HL-60 (cell line): ENCODE measurements around the gene IFT43.

Experiments used
- DNase-seq, 2 experiments: peaks; one replicate each; pipeline ENCODE4 v3.0.0-alpha.2; 2010 to 2020; ENCODE audit warnings: low read depth in 1 of 2, low spot score in 1 of 2
- H3K27ac ChIP-seq: fragments of 250-450 bp; sonication (Bioruptor Pico); replicated peaks from 2 replicates; pipeline ENCODE4 v1.5.1; 2020; ENCODE audit warnings: mild to moderate bottlenecking, moderate library complexity
- H3K27me3 ChIP-seq: fragments of 250-450 bp; sonication (Bioruptor Pico); 2 replicates; pipeline ENCODE4 v1.5.1; 2021; ENCODE audit warnings: mild to moderate bottlenecking, moderate library complexity; ENCODE audit not compliant: insufficient read depth, poor library complexity, severe bottlenecking
- H3K4me3 ChIP-seq: replicated peaks from 2 replicates; pipeline ENCODE4 v1.5.1; 2011; ENCODE audit warnings: mild to moderate bottlenecking, control low read depth, low read length; ENCODE audit not compliant: insufficient read depth
- GABPA ChIP-seq: IDR thresholded peaks from 2 replicates; pipeline ENCODE4 v1.6.1; 2012; ENCODE audit warnings: low read depth
- POLR2AphosphoS5 ChIP-seq: IDR thresholded peaks from 2 replicates; pipeline ENCODE4 v1.6.1; 2012; ENCODE audit warnings: low read depth
- REST ChIP-seq: IDR thresholded peaks from 2 replicates; pipeline ENCODE4 v1.6.1; 2012; ENCODE audit warnings: low read depth; ENCODE audit not compliant: insufficient replicate concordance
- SPI1 ChIP-seq: IDR thresholded peaks from 2 replicates; pipeline ENCODE4 v1.6.1; 2012; ENCODE audit warnings: low read depth, mild to moderate bottlenecking, borderline replicate concordance
- TF ChIP-seq, protein P1 (sequence below): IDR thresholded peaks from one replicate; pipeline ENCODE4 v1.5.1; 2011; ENCODE audit warnings: low read length, control low read depth, inconsistent platforms; ENCODE audit not compliant: insufficient read depth

IFT43 gene

DNA sequence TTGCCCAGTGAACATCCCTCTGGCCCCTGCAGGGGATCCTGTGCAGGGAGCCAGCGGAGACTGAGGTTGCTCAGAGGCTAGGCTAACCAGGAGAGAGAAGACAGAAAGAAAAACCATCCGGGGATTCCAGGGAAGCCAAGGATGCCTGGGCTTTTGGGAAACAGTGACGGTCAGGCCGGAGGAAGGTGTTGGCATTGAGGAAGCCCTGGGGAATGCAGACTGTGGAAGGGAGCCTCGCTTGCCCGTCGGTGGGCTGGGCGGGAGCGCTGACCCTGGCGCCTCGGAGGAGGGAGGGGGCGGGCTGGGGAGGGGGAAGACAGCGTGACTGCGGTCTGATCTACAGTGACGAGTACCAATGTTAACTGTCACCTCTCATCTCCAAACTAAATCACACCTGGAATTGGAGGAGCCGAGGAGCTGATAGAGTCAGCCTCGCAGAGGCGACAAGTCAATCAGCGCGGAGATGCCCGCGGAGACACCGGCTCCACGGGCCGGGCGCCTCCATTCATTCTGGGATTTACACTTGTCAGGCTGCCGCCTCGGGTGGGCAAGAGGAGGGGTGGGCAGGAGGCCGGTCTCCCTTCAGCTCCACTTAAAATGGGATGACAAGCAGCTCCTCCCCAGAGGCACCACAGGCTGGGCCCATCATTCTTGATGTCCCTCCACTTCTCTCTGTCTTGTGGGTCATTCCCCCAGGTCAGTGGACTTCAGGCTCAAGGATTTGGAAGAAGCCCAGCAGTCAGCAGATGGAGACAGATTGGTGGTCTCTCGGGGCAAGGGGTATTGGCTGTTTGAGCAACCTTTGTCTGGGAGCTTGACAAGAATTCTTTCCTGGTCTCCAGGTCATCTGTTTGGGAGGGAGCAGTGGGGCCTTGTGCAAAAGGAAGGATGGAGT is 145.8 kb downstream of the IFT43 start:
- TF ChIP-seq POLR2AphosphoS5 (no peak), REST (no peak), SPI1 (no peak), GABPA (no peak)
- TF ChIP-seq, protein P1, sequence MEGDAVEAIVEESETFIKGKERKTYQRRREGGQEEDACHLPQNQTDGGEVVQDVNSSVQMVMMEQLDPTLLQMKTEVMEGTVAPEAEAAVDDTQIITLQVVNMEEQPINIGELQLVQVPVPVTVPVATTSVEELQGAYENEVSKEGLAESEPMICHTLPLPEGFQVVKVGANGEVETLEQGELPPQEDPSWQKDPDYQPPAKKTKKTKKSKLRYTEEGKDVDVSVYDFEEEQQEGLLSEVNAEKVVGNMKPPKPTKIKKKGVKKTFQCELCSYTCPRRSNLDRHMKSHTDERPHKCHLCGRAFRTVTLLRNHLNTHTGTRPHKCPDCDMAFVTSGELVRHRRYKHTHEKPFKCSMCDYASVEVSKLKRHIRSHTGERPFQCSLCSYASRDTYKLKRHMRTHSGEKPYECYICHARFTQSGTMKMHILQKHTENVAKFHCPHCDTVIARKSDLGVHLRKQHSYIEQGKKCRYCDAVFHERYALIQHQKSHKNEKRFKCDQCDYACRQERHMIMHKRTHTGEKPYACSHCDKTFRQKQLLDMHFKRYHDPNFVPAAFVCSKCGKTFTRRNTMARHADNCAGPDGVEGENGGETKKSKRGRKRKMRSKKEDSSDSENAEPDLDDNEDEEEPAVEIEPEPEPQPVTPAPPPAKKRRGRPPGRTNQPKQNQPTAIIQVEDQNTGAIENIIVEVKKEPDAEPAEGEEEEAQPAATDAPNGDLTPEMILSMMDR, result no peak
- no peak for DNase-seq
- no peak overlapping the region for H3K4me3 ChIP-seq
- H3K27me3 ChIP-seq, result no peaks in the 10 kb centered on the region
- no peak overlapping the region for H3K27ac ChIP-seq

GRCh38 chr14:76133103-76133502 is 147.5 kb downstream of the IFT43 start:
- Histone ChIP-seq H3K4me3 (no peak overlapping the region), H3K27ac (no peak overlapping the region), H3K27me3 (no peaks in the 10 kb centered on the region)
- TF ChIP-seq REST (peak; percentile 94), SPI1 (no peak), GABPA (no peak), POLR2AphosphoS5 (no peak)
- TF ChIP-seq, protein P1, result no peak
- peak in 1 of 2 experiments; percentile 9 for DNase-seq
